HG03025 (cell line): ENCODE data around the gene ARHGAP8.

Experiments
- ATAC-seq: cut with Tn5 transposase; IDR thresholded peaks from one replicate; pipeline ENCODE4 v1.9.1; 2021; ENCODE audit warnings: mild to moderate bottlenecking, moderate library complexity; ENCODE audit not compliant: unreplicated experiment, low FRiP score

The ARHGAP8 gene

DNA sequence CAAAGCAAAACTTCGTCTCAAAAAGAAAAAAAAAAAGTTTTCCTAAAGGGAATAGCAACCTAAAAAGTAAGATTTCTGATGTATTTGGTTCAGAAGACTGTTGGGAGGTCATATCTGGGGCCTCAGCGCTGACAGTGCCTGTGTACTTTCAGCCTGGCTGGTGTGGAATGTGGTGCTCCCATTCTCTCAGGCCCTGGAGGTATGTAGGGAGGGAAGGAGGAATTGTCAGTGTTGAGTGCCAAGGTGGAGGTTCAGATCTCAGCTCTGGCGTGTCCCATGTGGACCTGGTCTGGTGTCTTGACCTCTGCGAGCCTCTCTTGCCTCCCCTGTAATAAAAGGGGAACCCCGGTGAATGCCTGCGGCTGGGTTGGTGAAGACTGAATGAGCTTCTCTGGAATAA is 28.0 kb upstream of the ARHGAP8 start:
- ATAC-seq = no peak

DNA sequence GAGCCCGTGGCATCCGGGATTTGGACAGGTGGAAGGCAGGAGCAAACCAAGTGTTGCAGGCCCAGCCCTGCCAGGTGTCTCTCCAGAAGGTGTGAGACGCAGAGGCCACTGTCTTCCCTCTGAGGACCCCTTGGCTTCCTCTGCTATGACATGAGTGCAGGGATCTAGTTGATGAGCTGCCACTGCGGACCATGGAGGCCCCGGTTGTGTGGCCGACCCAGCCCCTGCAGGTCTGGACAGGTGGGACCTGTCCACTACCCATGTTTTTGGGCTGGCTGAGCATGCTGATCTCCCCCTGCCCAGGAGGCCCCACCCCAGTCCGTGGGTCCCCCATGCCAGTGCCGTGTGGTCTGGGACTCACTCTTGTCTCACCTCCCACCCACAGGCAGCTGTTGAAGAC is 27.5 kb upstream of the ARHGAP8 start:
- ATAC-seq = no peak

DNA sequence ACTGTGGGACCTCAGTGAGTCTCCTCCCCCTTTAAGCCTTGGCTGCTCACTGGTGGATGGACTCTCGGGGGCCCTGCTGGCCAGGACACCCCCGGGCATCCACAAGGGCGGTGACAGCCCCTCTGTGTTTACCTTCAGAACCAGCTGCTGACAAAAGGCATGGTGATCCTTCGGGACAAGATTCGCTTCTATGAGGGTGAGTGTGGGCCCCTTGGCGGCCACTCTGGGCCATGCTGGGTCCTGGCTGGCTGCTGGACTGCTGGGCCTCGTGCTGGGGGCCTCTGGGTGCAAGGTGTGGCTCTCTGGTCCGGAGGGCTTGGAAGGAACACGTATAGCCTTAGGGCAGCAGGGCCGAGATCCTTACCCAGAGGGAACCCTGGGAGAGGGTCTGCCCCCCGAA is 25.9 kb upstream of the ARHGAP8 start:
- no peak for ATAC-seq

DNA sequence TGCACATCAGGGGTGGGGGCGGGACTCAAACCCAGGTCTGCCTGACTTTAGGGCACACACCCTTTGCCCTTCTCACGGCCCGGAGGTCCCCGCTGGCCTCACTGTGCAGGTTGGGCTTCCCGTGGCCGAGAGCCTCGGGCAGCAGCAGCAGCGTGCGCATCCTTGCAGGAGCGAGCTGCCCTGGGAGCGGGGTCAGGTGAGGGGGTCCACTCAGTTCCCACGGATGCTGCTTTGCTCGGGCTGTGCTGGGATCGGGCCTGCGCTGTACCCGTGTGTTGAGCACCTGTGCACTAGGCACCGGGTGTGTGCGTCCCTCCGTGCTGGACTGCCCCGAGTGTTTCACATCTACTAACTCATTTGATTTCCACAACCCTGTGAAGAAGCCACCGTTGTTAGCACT is 25.2 kb upstream of the ARHGAP8 start:
- no peak for ATAC-seq

DNA sequence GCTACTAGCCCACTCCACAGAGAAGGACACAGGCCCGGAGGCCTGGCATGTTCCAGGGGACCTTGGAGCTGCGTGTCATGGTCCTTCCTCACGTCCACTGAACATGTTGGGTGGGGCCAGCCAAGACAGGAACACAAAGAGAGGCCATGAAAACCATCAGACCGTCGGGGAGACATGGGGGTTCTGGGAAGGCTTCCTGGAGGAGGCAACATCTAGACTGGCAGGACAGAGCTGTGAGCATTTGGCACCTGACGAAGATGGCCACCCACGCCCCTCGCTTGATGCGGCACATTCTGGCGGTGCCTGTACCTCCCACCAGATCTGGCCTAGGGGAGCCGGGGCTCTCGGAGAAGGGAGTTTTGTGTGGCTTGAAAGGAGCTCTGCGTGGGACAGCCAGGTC is 24.7 kb upstream of the ARHGAP8 start:
- ATAC-seq = no peak

DNA sequence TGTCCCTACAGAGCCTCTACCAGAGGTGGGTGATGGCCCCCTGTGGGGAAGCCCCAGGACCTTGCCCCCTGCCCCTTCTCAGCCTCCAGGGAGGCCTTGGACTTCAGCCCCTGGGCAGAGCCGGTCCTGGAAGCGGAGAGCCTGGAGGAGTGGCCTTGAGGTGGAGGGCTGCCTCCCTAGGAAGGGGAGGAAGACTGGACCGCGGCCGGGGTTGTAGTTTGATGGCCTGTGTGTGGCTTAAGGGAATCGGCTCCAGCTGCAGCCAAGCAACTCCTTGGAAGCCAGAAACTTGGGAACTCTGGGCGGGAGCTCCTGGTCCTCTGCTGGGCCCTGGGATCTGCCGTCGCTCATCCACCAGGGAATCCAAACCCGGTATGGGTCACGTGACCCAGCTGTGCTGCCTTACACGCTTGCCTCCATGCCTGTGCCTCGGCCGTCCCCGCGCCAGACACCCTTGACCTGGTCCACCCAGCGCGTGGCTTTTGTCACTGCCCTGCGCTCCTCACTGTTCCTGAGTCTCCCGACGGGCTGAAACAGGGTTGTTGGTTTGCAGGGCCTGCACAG is 23.5 kb upstream of the ARHGAP8 start:
- no peak for ATAC-seq

DNA sequence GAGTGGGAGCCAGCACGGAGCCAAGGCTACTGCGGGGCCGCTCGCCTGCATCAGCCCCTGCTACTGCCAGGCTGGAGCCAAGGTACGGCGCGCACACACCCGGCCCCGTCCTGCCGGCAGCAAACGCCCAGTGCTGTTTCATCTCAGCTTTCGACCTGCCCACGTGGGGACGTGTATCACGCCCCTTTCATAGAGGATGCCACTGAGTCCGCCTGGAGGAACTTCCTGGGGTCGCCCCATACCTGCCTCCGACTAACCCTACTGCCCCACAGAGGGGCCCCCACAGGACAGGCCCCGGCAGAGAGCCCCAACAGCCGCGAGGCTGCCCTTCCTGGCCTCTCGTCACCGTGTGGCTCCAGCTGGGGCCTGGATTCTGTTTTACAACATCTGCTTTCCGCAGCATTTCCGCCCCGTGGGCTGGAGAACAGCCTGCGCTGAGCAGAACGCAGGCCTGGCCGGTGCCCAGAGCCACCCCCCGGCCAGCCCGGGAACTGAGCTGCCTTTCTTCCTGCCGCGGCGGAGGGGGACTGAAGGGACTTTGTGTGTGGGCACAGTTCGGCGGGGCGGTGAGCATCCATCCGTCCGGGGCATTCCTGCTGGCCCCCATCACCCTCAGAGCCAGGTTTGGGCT is 22.9 kb upstream of the ARHGAP8 start:
- no peak for ATAC-seq

DNA sequence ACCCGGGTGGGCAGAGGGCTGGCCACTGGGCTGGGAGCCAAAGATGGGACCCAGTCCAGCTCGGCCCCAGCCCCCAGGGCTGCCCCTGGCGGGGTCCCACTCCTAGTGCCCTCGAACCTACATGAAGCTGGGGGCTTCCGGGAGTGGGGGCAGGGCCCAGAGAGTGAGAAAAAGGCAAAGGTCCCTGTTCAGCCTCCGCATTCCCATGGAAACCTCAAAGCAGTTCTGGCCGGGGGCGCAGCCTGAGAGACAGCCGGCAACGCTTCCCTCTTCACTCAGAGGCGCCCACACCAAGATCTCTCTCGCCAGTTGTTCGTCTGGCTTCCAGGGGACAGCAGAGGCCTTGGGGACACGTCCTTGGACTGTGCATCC is 22.4 kb upstream of the ARHGAP8 start:
- no peak for ATAC-seq

DNA sequence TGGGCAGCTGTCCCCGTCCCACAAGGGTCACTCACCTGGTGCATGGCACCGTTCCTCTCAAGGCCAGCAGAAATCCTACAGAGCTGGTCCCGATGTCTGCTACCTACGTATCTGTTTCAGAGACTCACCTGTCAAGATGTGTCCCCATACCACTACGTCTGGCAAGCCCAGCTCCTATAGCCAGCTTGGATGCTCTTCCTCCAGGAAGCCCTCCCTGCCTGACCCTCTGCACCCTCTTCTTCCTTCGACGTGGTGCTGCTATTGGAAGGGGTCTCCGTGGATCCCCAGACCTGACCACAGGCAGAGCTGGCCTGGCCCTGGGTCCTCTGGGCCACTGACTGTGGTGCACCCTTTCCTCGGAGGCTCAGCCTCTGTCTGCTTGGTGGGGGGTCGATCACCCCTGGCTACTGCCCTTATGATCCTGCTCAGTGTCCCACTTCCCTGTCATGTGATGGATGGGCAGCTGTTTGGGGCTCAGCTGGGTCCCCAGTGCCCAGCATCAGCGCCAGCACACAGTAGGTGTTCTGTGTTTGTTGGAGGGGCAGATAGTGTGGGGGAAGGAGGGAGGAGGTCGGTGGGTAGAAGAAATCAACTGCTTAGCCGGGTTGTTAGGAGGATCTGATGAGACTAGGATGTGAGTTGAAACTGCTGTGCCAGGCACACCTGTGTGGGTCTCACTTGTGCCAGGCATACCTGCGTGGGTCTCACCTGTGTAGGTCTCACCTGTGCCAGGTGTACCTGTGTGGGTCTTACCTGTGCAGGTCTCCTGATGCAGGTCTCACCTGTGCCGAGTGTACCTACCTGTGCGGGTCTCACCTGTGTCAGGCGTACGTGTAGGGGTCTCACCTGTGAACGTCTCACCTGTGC is 21.7 kb upstream of the ARHGAP8 start:
- no peak for ATAC-seq

DNA sequence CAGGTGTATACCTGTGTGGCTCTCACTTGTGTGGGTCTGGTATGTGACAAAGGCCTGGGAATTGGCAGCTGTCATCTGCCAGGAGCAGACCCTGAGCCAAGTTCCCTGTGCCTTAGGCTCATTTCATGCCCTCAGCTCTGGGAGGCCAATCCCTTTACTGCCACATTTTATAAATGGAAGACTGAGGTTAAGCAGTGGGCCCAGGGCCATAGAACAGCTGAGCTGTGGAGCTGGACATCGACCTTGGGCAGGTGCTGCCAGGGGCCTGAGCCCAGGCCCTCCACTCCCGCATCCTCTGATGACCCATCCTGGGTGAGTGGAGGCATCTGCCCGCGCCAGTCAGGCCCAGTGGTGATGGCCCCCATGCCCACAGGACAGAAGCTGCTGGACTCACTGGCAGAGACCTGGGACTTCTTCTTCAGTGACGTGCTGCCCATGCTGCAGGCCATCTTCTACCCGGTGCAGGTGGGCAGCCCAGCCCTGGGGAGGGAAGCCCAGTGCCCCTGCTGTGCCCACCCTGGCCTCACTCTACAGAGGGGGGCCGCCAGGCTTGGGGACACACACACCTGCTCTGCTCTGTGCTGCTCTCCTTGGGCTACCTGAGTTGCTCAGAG is 20.9 kb upstream of the ARHGAP8 start:
- no peak for ATAC-seq

DNA sequence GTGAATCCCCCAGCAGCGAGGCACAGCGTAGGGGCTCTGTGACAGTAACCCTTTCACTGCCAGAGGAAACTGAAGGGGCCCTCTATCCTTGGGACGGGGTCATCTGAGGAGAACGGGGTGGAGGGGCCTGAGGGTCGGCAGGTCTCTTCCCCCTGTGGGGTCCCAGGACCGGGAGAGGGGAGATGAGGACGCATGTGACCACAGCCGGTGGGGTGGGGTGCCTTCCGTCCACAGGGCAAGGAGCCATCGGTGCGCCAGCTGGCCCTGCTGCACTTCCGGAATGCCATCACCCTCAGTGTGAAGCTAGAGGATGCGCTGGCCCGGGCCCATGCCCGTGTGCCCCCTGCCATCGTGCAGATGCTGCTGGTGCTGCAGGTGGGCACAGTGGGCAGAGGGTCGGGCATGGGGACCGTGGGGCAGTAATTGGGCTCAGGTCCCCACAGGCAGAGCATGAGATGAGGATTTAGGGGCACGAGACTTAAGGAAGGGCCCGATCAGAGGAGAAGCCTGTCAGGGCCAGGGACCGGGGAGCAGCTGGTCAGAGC is 20.3 kb upstream of the ARHGAP8 start:
- ATAC-seq = no peak

DNA sequence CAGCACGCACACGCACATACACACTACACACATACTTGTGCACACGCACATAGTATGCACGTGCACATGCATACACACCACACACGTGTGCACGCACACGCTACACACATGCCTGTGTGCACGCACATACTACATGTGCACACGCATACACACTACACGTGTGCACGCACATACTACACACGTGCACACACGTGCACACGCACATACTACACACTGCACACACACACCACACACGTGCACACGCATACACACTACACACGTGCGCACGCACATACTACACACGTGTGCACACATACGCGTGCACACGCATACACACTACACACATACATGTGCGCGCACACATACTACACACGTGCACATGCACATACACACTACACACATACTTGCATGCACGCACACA is 19.7 kb upstream of the ARHGAP8 start:
- no peak for ATAC-seq

DNA sequence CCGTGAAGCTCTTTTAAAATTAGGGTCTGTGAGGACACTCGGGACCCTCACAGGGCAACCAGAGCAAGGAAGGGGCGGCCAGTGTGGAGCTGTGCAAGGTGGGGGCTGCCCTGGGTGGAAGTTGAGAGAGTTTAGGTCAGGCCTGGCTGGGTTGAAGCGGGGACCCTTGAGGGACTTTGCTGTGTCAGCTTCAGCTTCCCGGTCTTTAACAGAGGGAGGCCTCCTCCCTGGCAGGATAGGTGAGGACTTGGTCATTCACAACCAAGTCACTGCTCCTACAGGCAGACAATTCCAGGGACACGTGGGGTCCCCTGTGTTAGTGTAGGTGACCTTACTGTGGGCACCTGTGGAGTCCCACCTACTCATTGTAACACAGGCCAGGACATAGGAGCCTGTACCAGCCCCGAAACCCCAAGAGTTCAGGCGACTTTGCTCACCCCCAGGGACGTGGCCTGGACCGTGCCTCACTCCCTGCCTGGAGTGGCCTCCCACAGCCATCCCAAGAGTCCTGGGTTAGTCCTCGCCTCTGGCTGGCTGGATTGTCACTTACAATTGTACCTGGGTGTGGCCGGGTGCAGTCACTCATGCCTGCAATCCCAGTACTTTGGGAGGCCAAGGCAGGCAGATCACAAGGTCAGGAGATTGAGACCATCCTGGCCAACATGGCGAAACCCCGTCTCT is 18.8 kb upstream of the ARHGAP8 start:
- no peak for ATAC-seq

DNA sequence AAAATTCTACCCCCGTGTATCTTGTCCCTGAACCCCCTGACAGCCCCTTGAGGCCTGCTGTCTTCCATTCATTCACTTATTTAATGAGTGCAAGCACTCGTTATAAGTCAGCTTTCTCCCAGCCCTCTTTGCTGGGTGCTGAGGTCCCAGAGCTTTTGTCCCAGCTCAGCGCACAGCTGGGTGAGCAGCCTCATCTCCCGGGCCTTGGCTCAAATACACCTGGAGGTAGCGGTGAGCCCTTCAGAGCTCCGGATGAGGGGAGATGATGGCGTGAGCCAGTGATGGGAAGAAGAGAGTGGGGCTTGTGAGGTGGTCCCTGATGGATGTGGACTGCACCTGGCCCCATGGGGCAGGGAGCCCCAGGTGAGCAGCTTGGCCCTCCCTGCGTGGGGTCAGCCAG is 18.1 kb upstream of the ARHGAP8 start:
- no peak for ATAC-seq

DNA sequence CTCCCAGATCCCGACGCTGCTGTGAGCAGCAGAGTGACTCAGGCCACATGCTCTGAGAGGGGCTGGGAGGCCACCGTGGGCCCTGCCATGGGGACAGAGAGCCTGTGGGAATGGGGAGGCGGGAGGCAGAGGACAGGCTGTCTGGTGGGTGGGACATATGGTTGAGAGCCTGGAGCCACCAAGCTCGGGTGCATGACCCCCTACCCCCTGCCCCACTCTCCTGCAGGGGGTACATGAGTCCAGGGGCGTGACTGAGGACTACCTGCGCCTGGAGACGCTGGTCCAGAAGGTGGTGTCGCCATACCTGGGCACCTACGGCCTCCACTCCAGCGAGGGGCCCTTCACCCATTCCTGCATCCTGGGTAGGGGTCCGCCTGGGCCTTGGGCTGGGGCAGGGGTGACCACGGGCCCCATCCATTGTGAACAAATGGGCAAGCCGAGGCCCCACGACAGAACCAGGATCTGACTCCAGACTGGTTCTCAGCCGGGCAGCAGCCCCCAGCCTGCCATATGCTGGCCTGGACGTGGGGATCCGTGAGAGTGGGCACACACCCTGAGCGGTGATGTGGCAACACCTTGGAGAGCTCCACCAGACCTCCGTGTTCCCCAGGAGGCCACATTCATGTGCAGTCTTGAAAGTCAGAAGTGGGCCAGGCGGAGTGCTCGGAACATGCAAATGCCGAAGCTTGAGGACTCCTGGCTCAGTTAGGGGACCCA is 17.4 kb upstream of the ARHGAP8 start:
- ATAC-seq = no peak

DNA sequence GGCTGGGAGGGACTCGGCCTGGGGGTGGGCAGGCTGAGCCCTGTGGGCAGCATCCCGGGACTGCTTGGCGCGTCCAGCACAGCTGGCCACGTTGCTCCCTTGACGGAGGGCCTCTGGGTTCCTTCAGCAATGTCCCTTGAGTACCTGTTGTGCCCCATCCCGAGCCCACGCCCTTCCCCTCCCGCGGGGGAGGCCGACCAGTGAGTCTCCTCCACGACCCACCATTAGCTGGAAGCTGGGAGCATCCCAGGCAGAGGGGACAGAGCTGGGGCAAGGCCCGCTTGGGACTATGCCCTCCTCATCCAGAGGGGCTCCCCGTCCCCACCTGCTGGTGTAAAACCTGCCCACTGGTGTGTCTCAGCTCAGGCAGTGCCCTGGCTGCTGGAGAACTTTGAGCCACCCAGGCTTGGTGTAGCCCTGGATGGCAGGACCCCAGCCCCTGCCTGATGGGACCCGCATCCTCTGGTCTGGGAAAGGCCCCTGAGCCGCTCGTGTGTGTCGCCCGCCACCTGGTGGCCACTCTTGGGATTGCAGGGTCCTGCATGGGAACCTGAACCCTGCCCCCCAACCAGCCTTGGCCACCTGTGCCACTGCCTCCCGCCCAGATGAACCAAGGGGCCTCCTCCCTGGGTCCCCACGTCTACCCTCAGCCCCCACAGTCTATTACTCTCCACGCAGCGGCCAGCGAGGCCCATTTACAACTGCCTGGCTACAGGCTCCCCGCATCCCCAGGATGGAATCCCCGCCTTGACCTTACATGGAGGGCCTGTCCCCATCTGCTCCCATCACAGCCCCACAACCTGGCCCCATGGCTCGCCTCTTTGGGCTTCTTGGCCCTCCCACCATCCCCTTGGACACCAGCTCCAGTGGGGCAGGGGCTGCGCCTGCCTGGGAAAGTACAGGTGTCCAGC is 16.6 kb upstream of the ARHGAP8 start:
- no peak for ATAC-seq

DNA sequence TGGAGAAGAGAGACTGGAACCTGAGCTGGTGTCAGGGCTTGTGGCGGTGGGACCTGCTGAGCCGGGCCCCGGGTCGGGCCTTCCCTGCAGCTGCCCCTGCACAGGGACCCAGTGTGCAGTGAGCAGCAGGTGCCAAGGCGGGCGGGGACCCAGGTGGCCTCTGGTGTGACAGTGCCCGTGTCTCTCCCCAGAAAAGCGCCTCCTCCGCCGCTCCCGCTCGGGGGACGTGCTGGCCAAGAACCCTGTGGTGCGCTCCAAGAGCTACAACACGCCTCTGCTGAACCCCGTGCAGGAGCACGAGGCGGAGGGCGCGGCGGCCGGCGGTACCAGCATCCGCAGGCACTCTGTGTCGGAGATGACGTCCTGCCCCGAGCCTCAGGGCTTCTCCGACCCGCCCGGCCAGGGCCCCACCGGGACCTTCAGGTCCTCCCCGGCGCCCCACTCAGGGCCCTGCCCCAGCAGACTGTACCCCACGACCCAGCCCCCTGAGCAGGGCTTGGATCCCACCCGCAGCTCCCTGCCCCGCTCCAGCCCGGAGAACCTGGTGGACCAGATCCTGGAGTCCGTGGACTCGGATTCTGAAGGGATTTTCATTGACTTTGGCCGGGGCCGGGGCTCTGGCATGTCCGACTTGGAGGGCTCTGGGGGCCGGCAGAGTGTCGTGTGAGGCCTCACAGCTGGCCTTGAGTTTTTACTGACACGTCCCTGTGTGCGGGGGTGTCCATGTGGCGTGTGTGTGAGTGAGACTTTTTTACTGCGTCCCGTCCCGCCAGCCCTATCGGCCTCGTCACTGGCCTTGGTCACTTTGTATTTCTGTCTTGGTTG is 15.6 kb upstream of the ARHGAP8 start:
- no peak for ATAC-seq
